Neural crest cell (in vitro differentiated cells): ENCODE measurements around the gene RALGPS1. TPM values are rescaled to one million over a fixed set of nuclear protein-coding genes. Genes with fewer than 3 reads are reported as not detected.
"Not testable (repeated sequence)": the region's sequence is repeated elsewhere in the genome, so short reads cannot be mapped to it uniquely, and the experiment has no call there.

Experiments
- DNase-seq: peaks from one replicate; pipeline ENCODE4 v3.0.0; 2021; ENCODE audit warnings: low read depth, mixed read lengths, low spot score
- H3K27ac Mint-ChIP-seq: one replicate; pipeline ENCODE4 v1.8.0; 2021; ENCODE audit warnings: mild to moderate bottlenecking, mixed read lengths; ENCODE audit not compliant: unreplicated experiment
- H3K27me3 Mint-ChIP-seq: 2 replicates; pipeline ENCODE4 v1.8.0; 2021; ENCODE audit warnings: low read depth, mild to moderate bottlenecking, mixed read lengths
- H3K36me3 Mint-ChIP-seq: 2 replicates; pipeline ENCODE4 v1.8.0; 2021; ENCODE audit warnings: low read depth, mild to moderate bottlenecking, mixed read lengths
- H3K4me1 Mint-ChIP-seq: 2 replicates; pipeline ENCODE4 v1.8.0; 2021; ENCODE audit warnings: mixed read lengths
- H3K4me3 Mint-ChIP-seq: one replicate; pipeline ENCODE4 v1.8.0; 2021; ENCODE audit warnings: mild to moderate bottlenecking, mixed read lengths
- H3K9me3 Mint-ChIP-seq: 2 replicates; pipeline ENCODE4 v1.8.0; 2021; ENCODE audit warnings: mixed read lengths
- CTCF ChIP-seq: fragments of 200-600 bp; sonication (generic); conservative IDR thresholded peaks from 2 replicates; pipeline ENCODE4 v1.5.0; 2021; ENCODE audit warnings: antibody characterized with exemption, mild to moderate bottlenecking
- total RNA-seq: library from RNA; stranded (reverse); gene quantifications from 2 replicates; pipeline ENCODE4 v1.2.1, GENCODE V29; 2021

The RALGPS1 gene
- total RNA-seq, 1 donor from 2014 or later = 11.7 TPM

- Mint-ChIP-seq H3K36me3 (no peaks in the 10 kb centered on the region), H3K27me3 (no peaks in the 10 kb centered on the region), H3K4me3 (no peak overlapping the region), H3K4me1 (peaks cover 20% of the 10 kb centered on the region), H3K27ac (peak overlapping the region; percentile 62), H3K9me3 (no peaks in the 10 kb centered on the region)
- TF ChIP-seq CTCF = no peak
- DNase-seq = no peak
Measured at GRCh38 chr9:127167560-127168326, 253.2 kb downstream of the RALGPS1 start.

- TF ChIP-seq CTCF = no peak
- H3K27ac Mint-ChIP-seq = no peak overlapping the region
- H3K4me1 Mint-ChIP-seq = peaks cover 9% of the 10 kb centered on the region
- DNase-seq = no peak
- no peaks in the 10 kb centered on the region for H3K27me3 Mint-ChIP-seq
- no peaks in the 10 kb centered on the region for H3K9me3 Mint-ChIP-seq
- no peak overlapping the region for H3K4me3 Mint-ChIP-seq
- H3K36me3 Mint-ChIP-seq = no peaks in the 10 kb centered on the region
Measured at GRCh38 chr9:127168756-127169574, 254.4 kb downstream of the RALGPS1 start.

- H3K27me3 Mint-ChIP-seq = no peaks in the 10 kb centered on the region
- peaks cover 9% of the 10 kb centered on the region for H3K4me1 Mint-ChIP-seq
- no peak overlapping the region for H3K4me3 Mint-ChIP-seq
- no peaks in the 10 kb centered on the region for H3K36me3 Mint-ChIP-seq
- no peak for TF ChIP-seq CTCF
- H3K27ac Mint-ChIP-seq = no peak overlapping the region
- no peaks in the 10 kb centered on the region for H3K9me3 Mint-ChIP-seq
- no peak for DNase-seq
Measured at GRCh38 chr9:127169575-127169883, 254.9 kb downstream of the RALGPS1 start.

GRCh38 chr9:127170103-127170502 is 255.5 kb downstream of the RALGPS1 start:
- Mint-ChIP-seq H3K9me3 (no peaks in the 10 kb centered on the region), H3K27ac (no peak overlapping the region), H3K36me3 (no peaks in the 10 kb centered on the region), H3K4me3 (no peak overlapping the region), H3K27me3 (no peaks in the 10 kb centered on the region), H3K4me1 (peaks cover 9% of the 10 kb centered on the region)
- no peak for TF ChIP-seq CTCF
- DNase-seq = no peak

GRCh38 chr9:127170652-127171051 is 256.1 kb downstream of the RALGPS1 start:
- no peak overlapping the region for H3K4me3 Mint-ChIP-seq
- TF ChIP-seq CTCF = no peak
- H3K36me3 Mint-ChIP-seq = no peaks in the 10 kb centered on the region
- no peak for DNase-seq
- H3K4me1 Mint-ChIP-seq = peaks cover 9% of the 10 kb centered on the region
- H3K27me3 Mint-ChIP-seq = no peaks in the 10 kb centered on the region
- H3K27ac Mint-ChIP-seq = no peak overlapping the region
- H3K9me3 Mint-ChIP-seq = no peaks in the 10 kb centered on the region

GRCh38 chr9:127171348-127171747 is 256.8 kb downstream of the RALGPS1 start:
- H3K4me1 Mint-ChIP-seq, H3K4me3 Mint-ChIP-seq, H3K27ac Mint-ChIP-seq, H3K9me3 Mint-ChIP-seq, DNase-seq, H3K27me3 Mint-ChIP-seq, H3K36me3 Mint-ChIP-seq: not testable (repeated sequence)
